ENCODE measurements around the gene ZNF532.

ZNF532 gene

GRCh38 chr18:58881477-58881876, 16.8 kb downstream of the ZNF532 start:
- no peak overlapping the region for H3K9ac ChIP-seq (ENCODE audit: low read depth, low read length)
- no peak overlapping the region for H3K4me3 ChIP-seq (ENCODE audit: low read depth, low read length)
- H3K4me1 ChIP-seq (ENCODE audit: control insufficient read depth, insufficient read depth, low read length) = no peaks in the 10 kb centered on the region
- H3K27me3 ChIP-seq (ENCODE audit: control insufficient read depth, insufficient read depth, low read length) = no peaks in the 10 kb centered on the region
- peaks cover 35% of the 10 kb centered on the region for H3K36me3 ChIP-seq (ENCODE audit: control insufficient read depth, insufficient read depth, low read length)
- H3K9me3 ChIP-seq (ENCODE audit: control insufficient read depth, insufficient read depth, low read length) = no peaks in the 10 kb centered on the region

GRCh38 chr18:58882044-58882443, 17.4 kb downstream of the ZNF532 start:
- no peaks in the 10 kb centered on the region for H3K4me1 ChIP-seq (ENCODE audit: control insufficient read depth, insufficient read depth, low read length)
- no peak overlapping the region for H3K4me3 ChIP-seq (ENCODE audit: low read depth, low read length)
- H3K9me3 ChIP-seq (ENCODE audit: control insufficient read depth, insufficient read depth, low read length) = no peaks in the 10 kb centered on the region
- peaks cover 31% of the 10 kb centered on the region for H3K36me3 ChIP-seq (ENCODE audit: control insufficient read depth, insufficient read depth, low read length)
- no peak overlapping the region for H3K9ac ChIP-seq (ENCODE audit: low read depth, low read length)
- no peaks in the 10 kb centered on the region for H3K27me3 ChIP-seq (ENCODE audit: control insufficient read depth, insufficient read depth, low read length)

- Histone ChIP-seq H3K4me1 (ENCODE audit: control insufficient read depth, insufficient read depth, low read length) (no peaks in the 10 kb centered on the region), H3K4me3 (ENCODE audit: low read depth, low read length) (no peak overlapping the region), H3K9me3 (ENCODE audit: control insufficient read depth, insufficient read depth, low read length) (no peaks in the 10 kb centered on the region), H3K36me3 (ENCODE audit: control insufficient read depth, insufficient read depth, low read length) (peaks cover 28% of the 10 kb centered on the region), H3K9ac (ENCODE audit: low read depth, low read length) (no peak overlapping the region), H3K27me3 (ENCODE audit: control insufficient read depth, insufficient read depth, low read length) (no peaks in the 10 kb centered on the region)
Measured at GRCh38 chr18:58882686-58883085, 18.0 kb downstream of the ZNF532 start.

- Histone ChIP-seq H3K4me3 (ENCODE audit: low read depth, low read length) (no peak overlapping the region), H3K27me3 (ENCODE audit: control insufficient read depth, insufficient read depth, low read length) (no peaks in the 10 kb centered on the region), H3K36me3 (ENCODE audit: control insufficient read depth, insufficient read depth, low read length) (peaks cover 14% of the 10 kb centered on the region), H3K9ac (ENCODE audit: low read depth, low read length) (no peak overlapping the region), H3K9me3 (ENCODE audit: control insufficient read depth, insufficient read depth, low read length) (no peaks in the 10 kb centered on the region), H3K4me1 (ENCODE audit: control insufficient read depth, insufficient read depth, low read length) (no peaks in the 10 kb centered on the region)
Measured at GRCh38 chr18:58884680-58885079, 20.0 kb downstream of the ZNF532 start.

GRCh38 chr18:58886431-58886830, 21.8 kb downstream of the ZNF532 start:
- Histone ChIP-seq H3K9me3 (ENCODE audit: control insufficient read depth, insufficient read depth, low read length) (no peaks in the 10 kb centered on the region), H3K4me3 (ENCODE audit: low read depth, low read length) (no peak overlapping the region), H3K36me3 (ENCODE audit: control insufficient read depth, insufficient read depth, low read length) (peaks cover 18% of the 10 kb centered on the region), H3K9ac (ENCODE audit: low read depth, low read length) (no peak overlapping the region), H3K4me1 (ENCODE audit: control insufficient read depth, insufficient read depth, low read length) (peaks cover under 1% of the 10 kb centered on the region), H3K27me3 (ENCODE audit: control insufficient read depth, insufficient read depth, low read length) (no peaks in the 10 kb centered on the region)

GRCh38 chr18:58886864-58887612, 22.4 kb downstream of the ZNF532 start:
- peaks cover 15% of the 10 kb centered on the region for H3K36me3 ChIP-seq (ENCODE audit: control insufficient read depth, insufficient read depth, low read length)
- H3K27me3 ChIP-seq (ENCODE audit: control insufficient read depth, insufficient read depth, low read length) = no peaks in the 10 kb centered on the region
- no peak overlapping the region for H3K4me3 ChIP-seq (ENCODE audit: low read depth, low read length)
- H3K4me1 ChIP-seq (ENCODE audit: control insufficient read depth, insufficient read depth, low read length) = peaks cover 6% of the 10 kb centered on the region
- no peaks in the 10 kb centered on the region for H3K9me3 ChIP-seq (ENCODE audit: control insufficient read depth, insufficient read depth, low read length)
- no peak overlapping the region for H3K9ac ChIP-seq (ENCODE audit: low read depth, low read length)

- Histone ChIP-seq H3K36me3 (ENCODE audit: control insufficient read depth, insufficient read depth, low read length) (peaks cover 15% of the 10 kb centered on the region), H3K27me3 (ENCODE audit: control insufficient read depth, insufficient read depth, low read length) (no peaks in the 10 kb centered on the region), H3K9ac (ENCODE audit: low read depth, low read length) (no peak overlapping the region), H3K4me3 (ENCODE audit: low read depth, low read length) (no peak overlapping the region), H3K9me3 (ENCODE audit: control insufficient read depth, insufficient read depth, low read length) (no peaks in the 10 kb centered on the region), H3K4me1 (ENCODE audit: control insufficient read depth, insufficient read depth, low read length) (peaks cover 9% of the 10 kb centered on the region)
Measured at GRCh38 chr18:58887613-58887963, 22.9 kb downstream of the ZNF532 start.

GRCh38 chr18:58891776-58892175, 27.1 kb downstream of the ZNF532 start:
- H3K9me3 ChIP-seq (ENCODE audit: control insufficient read depth, insufficient read depth, low read length) = no peaks in the 10 kb centered on the region
- peaks cover 9% of the 10 kb centered on the region for H3K36me3 ChIP-seq (ENCODE audit: control insufficient read depth, insufficient read depth, low read length)
- no peak overlapping the region for H3K4me3 ChIP-seq (ENCODE audit: low read depth, low read length)
- H3K9ac ChIP-seq (ENCODE audit: low read depth, low read length) = no peak overlapping the region
- H3K4me1 ChIP-seq (ENCODE audit: control insufficient read depth, insufficient read depth, low read length) = peaks cover 16% of the 10 kb centered on the region
- no peaks in the 10 kb centered on the region for H3K27me3 ChIP-seq (ENCODE audit: control insufficient read depth, insufficient read depth, low read length)

GRCh38 chr18:58892488-58892887, 27.8 kb downstream of the ZNF532 start:
- peaks cover 19% of the 10 kb centered on the region for H3K4me1 ChIP-seq (ENCODE audit: control insufficient read depth, insufficient read depth, low read length)
- H3K9ac ChIP-seq (ENCODE audit: low read depth, low read length) = no peak overlapping the region
- H3K9me3 ChIP-seq (ENCODE audit: control insufficient read depth, insufficient read depth, low read length) = no peaks in the 10 kb centered on the region
- H3K36me3 ChIP-seq (ENCODE audit: control insufficient read depth, insufficient read depth, low read length) = peaks cover 7% of the 10 kb centered on the region
- H3K4me3 ChIP-seq (ENCODE audit: low read depth, low read length) = no peak overlapping the region
- H3K27me3 ChIP-seq (ENCODE audit: control insufficient read depth, insufficient read depth, low read length) = no peaks in the 10 kb centered on the region

GRCh38 chr18:58893388-58894099, 28.9 kb downstream of the ZNF532 start:
- Histone ChIP-seq H3K9me3 (ENCODE audit: control insufficient read depth, insufficient read depth, low read length) (no peaks in the 10 kb centered on the region), H3K36me3 (ENCODE audit: control insufficient read depth, insufficient read depth, low read length) (peaks cover 9% of the 10 kb centered on the region), H3K4me1 (ENCODE audit: control insufficient read depth, insufficient read depth, low read length) (peaks cover 19% of the 10 kb centered on the region), H3K27me3 (ENCODE audit: control insufficient read depth, insufficient read depth, low read length) (no peaks in the 10 kb centered on the region), H3K4me3 (ENCODE audit: low read depth, low read length) (no peak overlapping the region), H3K9ac (ENCODE audit: low read depth, low read length) (no peak overlapping the region)

GRCh38 chr18:58894930-58895329, 30.3 kb downstream of the ZNF532 start:
- peaks cover 8% of the 10 kb centered on the region for H3K36me3 ChIP-seq (ENCODE audit: control insufficient read depth, insufficient read depth, low read length)
- no peaks in the 10 kb centered on the region for H3K27me3 ChIP-seq (ENCODE audit: control insufficient read depth, insufficient read depth, low read length)
- no peaks in the 10 kb centered on the region for H3K9me3 ChIP-seq (ENCODE audit: control insufficient read depth, insufficient read depth, low read length)
- H3K9ac ChIP-seq (ENCODE audit: low read depth, low read length) = no peak overlapping the region
- no peak overlapping the region for H3K4me3 ChIP-seq (ENCODE audit: low read depth, low read length)
- peaks cover 19% of the 10 kb centered on the region for H3K4me1 ChIP-seq (ENCODE audit: control insufficient read depth, insufficient read depth, low read length)

GRCh38 chr18:58895385-58895784, 30.7 kb downstream of the ZNF532 start:
- Histone ChIP-seq H3K36me3 (ENCODE audit: control insufficient read depth, insufficient read depth, low read length) (peaks cover 9% of the 10 kb centered on the region), H3K9me3 (ENCODE audit: control insufficient read depth, insufficient read depth, low read length) (no peaks in the 10 kb centered on the region), H3K4me1 (ENCODE audit: control insufficient read depth, insufficient read depth, low read length) (peaks cover 19% of the 10 kb centered on the region), H3K27me3 (ENCODE audit: control insufficient read depth, insufficient read depth, low read length) (no peaks in the 10 kb centered on the region), H3K9ac (ENCODE audit: low read depth, low read length) (no peak overlapping the region), H3K4me3 (ENCODE audit: low read depth, low read length) (no peak overlapping the region)

Data from iPS-15b (cell line).